Motor neuron (in vitro differentiated cells): Measurements from ENCODE around the gene ARHGEF19. TPM values are rescaled to one million over a fixed set of nuclear protein-coding genes. Genes with fewer than 3 reads are reported as not detected.
"Not testable (repeated sequence)": the region's sequence is repeated elsewhere in the genome, so short reads cannot be mapped to it uniquely, and the experiment has no call there.

Source experiments
- ATAC-seq, 8 experiments: fragments of 200-7000 bp; cut with Tn5 transposase; replicated peaks in 6 of 8; 2 replicates each; pipeline ENCODE4 v1.8.0; 2021; ENCODE audit warnings: mild to moderate bottlenecking in 8 of 8, moderate library complexity in 8 of 8
- H3K27ac ChIP-seq, 2 donors: fragments of 250-450 bp; sonication (Bioruptor Pico); 2 replicates each; pipeline ENCODE4 v1.9.0; 2021; ENCODE audit warnings: antibody characterized with exemption in 2 of 2, mild to moderate bottlenecking in 2 of 2, moderate library complexity in 1 of 2
- H3K4me1 ChIP-seq, 2 donors: fragments of 250-450 bp; sonication (Bioruptor Pico); replicated peaks in 1 of 2; 2 replicates each; pipeline ENCODE4 v1.6.1; 2021; ENCODE audit warnings: antibody characterized with exemption in 2 of 2, mild to moderate bottlenecking in 2 of 2, moderate library complexity in 1 of 2
- H3K4me3 ChIP-seq, 5 donors: fragments of 250-450 bp; sonication (Bioruptor Pico); 2 replicates each; pipeline ENCODE4 v1.9.0; 2021; ENCODE audit warnings: antibody characterized with exemption in 5 of 5, mild to moderate bottlenecking in 5 of 5, moderate library complexity in 4 of 5
- WGBS, 10 experiments: fragments of 450-650 bp; shearing (Covaris generic); methylation state at CpG; one replicate each; pipeline ENCODE4 v1.0.0; 2022; 5-methylcytosine and 5-hydroxymethylcytosine counted together
- in situ Hi-C, 9 experiments: fragments of 400-800 bp; cut with MboI; loops; one replicate each; pipeline ENCODE4 v1.15.0; 2021; ENCODE audit warnings: low sequenced_read_pairs in 9 of 9, low pct_unique_long_range_greater_than_20kb in 2 of 9; ENCODE audit not compliant: unreplicated experiment in 9 of 9
- total RNA-seq, 8 experiments: library from RNA; unstranded; fragments of 300-600 nt; gene quantifications; 2 replicates each; pipeline versions ENCODE4 v1.2.3 to v1.2.4, GENCODE V29; 2022

Gene ARHGEF19
- total RNA-seq, 8 experiments from 2014 or later = 2.1 to 10.6 (median 5.9) TPM

DNA sequence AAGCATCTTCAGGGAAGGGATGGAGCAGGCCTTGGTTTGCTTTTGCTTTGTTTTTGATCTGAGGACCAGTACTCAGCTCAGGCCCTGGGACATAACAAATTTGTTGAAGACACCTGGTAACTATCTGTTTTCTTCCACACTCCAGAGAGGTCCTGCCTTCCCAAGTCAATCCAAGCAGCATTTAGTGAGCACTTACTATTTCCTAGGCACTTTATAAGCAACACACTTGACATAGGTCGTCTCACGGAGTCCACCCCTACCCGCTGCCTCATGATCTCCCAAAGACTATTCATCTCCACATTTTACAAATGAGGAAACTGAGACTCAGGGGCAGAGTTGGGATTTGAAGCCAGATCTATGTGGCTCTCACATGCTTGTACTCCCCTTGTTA lies 42.2 kb downstream of the ARHGEF19 start:
- Histone ChIP-seq H3K4me1 (peaks cover 20 to 40% of the 10 kb centered on the region in 2 donors), H3K4me3 (no peak overlapping the region), H3K27ac (no peak overlapping the region)
- ATAC-seq = no peak
- in situ Hi-C loops = no loop called here
- 93 to 100% (median 95%) methylated on average over 2 to 3 of the region's 3 CpGs; no CpG with 5 or more reads in 5 of the 10 experiments for WGBS, 10 experiments

DNA sequence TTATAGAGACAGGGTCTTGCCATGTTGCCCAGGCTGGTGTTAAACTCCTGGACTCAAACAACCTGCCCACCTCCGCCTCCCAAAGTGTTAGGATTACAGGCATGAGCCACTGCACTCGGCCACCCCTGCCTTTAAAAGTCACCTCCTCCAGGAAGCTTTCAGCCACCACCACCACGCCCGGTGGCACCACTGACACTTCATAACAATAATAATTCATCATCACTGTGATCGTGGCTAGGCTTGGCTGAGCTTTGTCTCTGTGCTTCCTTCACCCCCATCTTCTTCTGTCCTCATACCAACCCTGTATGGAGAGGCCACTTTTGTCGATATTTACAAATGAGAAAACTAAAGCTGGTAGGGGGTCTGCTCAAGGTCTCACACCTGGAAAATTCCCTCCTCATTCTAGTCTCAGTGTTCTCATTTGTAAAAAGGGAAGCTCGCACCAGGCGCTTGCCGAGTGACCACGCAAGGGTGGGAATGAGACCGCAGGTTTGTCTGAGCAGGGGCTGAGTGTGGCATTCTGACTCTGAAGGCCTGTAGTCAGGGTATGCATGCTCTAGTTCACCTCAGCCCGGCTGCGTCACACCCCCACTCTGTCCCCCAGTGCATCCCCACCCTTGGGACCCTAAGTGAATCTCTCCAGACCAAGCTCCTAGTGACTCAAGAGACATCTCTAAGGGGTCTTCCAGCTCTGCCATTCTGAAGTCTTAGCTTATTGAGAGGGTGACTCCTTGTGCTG lies 43.7 kb downstream of the ARHGEF19 start:
- Histone ChIP-seq H3K4me3 (no peak overlapping the region), H3K27ac (no peak overlapping the region), H3K4me1 (peaks cover 30 to 39% of the 10 kb centered on the region in 2 donors)
- WGBS, 10 experiments = 58 to 92% (median 74%) methylated on average over 3 to 8 of the region's 13 CpGs; no CpG with 5 or more reads in 3 of the 10 experiments
- no peak for ATAC-seq
- in situ Hi-C loops = no loop called here

GRCh38 chr1:16168144-16168495 lies 44.3 kb downstream of the ARHGEF19 start:
- in situ Hi-C loops = not testable (repeated sequence)
- H3K4me1 ChIP-seq = peaks cover 33 to 36% of the 10 kb centered on the region in 2 donors
- peak overlapping the region; percentile 22 to 43 (median 33) for H3K4me3 ChIP-seq
- ATAC-seq = peak in 5 of 8 experiments; percentile 1 to 12 (median 10)
- WGBS, 10 experiments = 33 to 79% (median 60%) methylated on average over 1 to 9 of the region's 10 CpGs; no CpG with 5 or more reads in 6 of the 10 experiments
- peak overlapping the region in 1 of 2 donors; percentile 75 for H3K27ac ChIP-seq

DNA sequence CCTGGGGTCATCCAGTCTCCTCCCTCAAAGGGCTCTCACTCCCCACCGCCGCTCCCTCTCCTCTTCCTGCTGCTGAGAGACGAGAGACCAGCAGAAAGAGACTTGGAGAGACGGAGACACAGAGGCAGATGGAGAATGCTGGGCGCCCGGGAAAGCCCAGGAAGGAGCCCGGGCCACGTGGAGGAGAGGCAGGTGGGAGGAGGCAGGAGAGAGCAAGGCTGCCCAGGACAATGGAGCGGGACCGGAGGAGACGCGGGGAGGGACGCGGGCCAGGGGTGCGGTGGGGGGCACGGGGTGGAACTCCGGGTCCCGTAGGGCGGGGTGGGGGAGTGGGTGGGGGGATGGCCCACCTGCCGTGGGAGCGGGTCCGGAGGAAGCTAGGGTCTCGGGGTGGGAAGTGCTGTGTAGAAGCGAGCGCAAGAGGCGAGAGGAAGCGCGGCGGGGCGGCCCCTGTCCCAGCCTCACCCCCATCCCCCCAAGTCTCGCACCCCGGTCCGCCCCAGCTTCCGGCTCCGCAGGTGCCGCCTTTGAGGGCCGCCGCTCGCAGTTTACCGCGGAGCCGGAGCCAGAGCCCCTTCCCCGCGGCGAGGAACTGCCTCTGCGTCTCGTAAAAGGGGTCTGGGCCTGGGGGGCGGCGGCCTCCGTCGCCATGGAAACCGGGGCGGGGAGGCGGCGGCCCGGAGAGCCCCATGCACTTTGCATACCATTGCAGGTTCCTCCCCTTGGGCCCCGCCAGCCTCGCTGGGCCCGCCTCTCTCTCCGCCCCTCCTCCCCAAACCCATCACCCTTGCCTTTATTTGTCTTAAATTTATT lies 44.9 kb downstream of the ARHGEF19 start:
- WGBS, 10 experiments = 0 to 42% (median 4%) methylated on average over 1 to 5 of the region's 60 CpGs; no CpG with 5 or more reads in 7 of the 10 experiments

DNA sequence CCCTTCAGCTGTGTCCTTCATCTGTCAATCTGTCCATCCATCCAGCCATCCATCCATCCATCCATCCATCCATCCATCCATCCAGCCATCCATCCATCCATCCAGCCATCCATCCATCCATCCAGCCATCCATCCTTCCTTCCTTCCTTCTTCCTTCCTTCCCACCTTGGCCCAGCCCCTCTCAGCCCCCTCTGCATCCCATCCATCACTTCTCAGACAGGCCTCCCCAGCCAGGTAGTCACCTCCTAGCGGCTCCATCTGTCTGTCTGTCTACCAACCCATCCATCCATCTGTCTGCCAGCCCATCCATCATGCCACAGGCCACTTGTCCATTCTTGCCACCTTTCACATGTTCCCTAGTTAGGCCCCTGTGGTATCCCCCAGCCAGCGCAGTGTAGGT lies 46.3 kb downstream of the ARHGEF19 start:
- Histone ChIP-seq H3K4me1 (peaks cover 42% of the 10 kb centered on the region in 2 donors), H3K4me3 (no peak overlapping the region), H3K27ac (no peak overlapping the region)
- ATAC-seq = no peak
- in situ Hi-C loops = no loop called here
- 40 to 100% (median 56%) methylated on average over 1 to 2 of the region's 2 CpGs; no CpG with 5 or more reads in 6 of the 10 experiments for WGBS, 10 experiments

More for the DNA sequence above, 44.9 kb downstream of the ARHGEF19 start:
- ATAC-seq = peak; percentile 50 to 89 (median 66)
- H3K27ac ChIP-seq = peak overlapping the region; percentile 75 to 81
- in situ Hi-C loops = no loop called here
- H3K4me3 ChIP-seq = peak overlapping the region; percentile 22 to 43 (median 33)
- H3K4me1 ChIP-seq = peaks cover 36% of the 10 kb centered on the region in 2 donors

DNA sequence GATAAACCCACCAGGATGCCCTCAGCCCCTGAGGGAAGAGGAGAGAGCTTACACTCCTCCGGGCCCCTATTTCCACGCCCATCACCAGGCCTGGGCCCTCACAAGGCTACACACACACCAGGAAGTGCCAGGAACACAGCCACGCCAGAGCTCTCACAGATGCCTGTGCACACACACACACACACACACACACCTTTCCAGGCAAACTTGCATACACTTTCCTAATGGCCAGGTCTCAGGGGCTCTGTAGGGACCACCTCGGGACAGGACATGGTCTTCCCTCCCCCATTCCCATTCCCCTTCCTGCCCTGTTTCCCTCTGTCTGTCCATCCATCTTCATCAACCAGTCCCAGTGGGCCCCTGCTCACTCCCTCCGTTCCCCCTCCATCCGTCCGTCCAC lies 46.9 kb downstream of the ARHGEF19 start:
- Histone ChIP-seq H3K4me1 (peaks cover 42% of the 10 kb centered on the region in 2 donors), H3K4me3 (no peak overlapping the region), H3K27ac (no peak overlapping the region)
- in situ Hi-C loops = no loop called here
- WGBS, 10 experiments = 58 to 70% (median 60%) methylated on average over 1 to 4 of the region's 7 CpGs; no CpG with 5 or more reads in 7 of the 10 experiments
- ATAC-seq = no peak

GRCh38 chr1:16165073-16165364 lies 47.4 kb downstream of the ARHGEF19 start:
- H3K27ac ChIP-seq = no peak overlapping the region
- ATAC-seq = no peak

DNA sequence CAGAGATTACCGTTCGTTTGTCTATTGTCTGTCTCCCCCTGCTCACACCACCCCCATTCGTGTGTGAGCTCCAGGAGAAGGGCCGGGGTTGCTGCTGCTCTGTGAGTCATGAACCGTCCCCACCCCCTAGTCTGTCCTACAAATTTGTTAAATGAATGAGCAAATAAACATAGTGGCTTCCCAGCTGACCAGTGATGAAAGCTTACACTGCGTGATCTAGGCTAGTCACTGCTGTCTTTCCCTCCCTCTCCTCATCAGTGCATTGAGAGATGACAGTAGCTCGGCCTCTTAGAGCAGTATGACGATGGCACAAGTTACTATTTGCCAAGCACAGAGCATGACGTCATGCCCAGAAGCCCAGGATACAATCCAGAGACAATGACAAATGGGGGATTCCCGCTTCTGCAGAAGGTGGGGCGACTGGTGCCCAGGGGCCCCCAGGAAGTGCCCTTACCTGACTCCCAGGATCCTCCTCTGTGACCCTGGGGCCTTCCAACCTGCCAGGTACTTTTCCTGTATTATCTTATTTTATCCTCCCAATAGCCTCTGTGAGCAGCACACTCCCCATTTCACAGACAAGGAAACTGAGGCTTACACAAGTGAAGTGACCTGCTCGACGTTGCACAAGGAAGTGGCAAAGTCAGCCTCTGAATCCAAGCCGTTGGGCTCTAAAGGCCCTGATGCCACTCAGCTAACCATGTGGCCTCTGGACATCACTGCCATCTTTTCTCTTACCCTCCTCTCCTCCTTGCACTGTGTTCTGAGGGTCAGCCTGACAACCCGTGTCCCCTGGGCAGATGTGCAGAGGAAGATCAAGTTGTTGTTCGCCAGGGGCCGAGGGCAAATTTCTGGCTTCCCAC lies 48.0 kb downstream of the ARHGEF19 start:
- in situ Hi-C loops = no loop called here
- Histone ChIP-seq H3K4me3 (no peak overlapping the region), H3K4me1 (peaks cover 42% of the 10 kb centered on the region in 2 donors), H3K27ac (peak overlapping the region in 1 of 2 donors; percentile 24)
- 3 to 43% (median 25%) methylated on average over 1 to 14 of the region's 17 CpGs for WGBS, 10 experiments
- ATAC-seq = peak; percentile 76 to 94 (median 84)

More at GRCh38 chr1:16165073-16165364, 47.4 kb downstream of the ARHGEF19 start:
- 39 to 81% (median 65%) methylated on average over 1 to 5 of the region's 5 CpGs; no CpG with 5 or more reads in 2 of the 10 experiments for WGBS, 10 experiments
- Histone ChIP-seq H3K4me3 (no peak overlapping the region), H3K4me1 (peaks cover 42% of the 10 kb centered on the region in 2 donors)
- in situ Hi-C loops = no loop called here

DNA sequence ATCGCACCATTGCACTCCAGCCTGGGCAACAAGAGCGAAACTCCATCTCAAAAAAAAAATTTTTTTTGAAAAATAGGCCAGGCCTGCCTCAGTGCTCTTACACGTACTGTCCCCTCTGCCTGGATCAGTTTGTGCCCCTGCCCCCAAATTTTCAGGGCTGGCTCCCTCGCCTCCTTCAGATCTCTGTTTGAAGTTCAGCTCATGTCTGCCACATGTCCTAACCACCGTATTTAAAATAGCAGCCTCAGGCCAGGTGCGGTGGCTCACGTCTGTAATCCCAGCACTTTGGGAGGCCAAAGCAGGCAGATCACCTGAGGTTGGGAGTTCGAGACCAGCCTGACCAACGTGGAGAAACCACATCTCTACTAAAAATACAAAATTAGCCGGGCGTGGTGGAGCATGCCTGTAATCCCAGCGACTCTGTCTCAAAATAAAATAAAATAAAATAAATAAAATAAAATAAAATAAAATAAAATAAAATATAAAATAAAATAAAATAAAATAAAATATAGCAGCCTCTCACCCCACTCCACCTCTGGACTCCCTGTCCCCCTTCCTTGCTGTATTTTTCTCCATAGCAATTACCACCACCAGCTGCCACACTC lies 48.7 kb downstream of the ARHGEF19 start:
- H3K4me3 ChIP-seq, ATAC-seq, in situ Hi-C loops: not testable (repeated sequence)
- peak overlapping the region in 1 of 2 donors; percentile 24 for H3K27ac ChIP-seq
- H3K4me1 ChIP-seq = peaks cover 42% of the 10 kb centered on the region in 2 donors
- 68 to 100% (median 82%) methylated on average over 1 to 11 of the region's 12 CpGs for WGBS, 10 experiments

DNA sequence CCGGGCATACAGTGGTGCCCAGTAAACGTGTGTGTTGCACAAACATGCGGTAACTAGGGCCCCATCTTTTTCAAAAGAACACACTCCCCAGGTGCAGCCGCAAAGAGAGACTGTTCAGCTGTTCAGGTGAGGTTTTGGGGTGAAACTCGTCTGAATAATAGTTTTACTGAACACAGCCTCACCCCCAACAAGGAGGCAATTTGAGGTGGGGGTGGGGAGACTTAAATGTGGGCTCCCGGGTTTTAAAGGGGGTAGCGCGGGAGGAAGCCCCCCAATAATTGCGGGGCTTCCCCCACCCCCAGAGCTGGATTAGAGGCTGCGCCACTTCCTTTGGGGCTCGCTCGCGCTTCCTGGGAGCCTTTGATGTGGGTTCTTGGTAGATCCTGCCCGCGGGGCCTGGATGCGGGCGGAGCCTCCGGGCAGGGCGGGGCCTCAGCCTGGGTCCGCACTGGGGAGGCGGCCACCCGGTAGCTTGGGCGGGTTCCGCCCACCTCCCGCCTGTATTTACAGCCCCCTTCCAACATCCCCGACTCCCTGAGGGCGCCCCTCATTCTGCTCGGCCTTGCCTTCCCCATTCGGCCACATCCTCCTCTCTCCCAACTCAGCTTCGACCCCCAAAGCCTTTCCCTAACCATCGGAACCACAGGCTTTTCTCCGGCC lies 50.2 kb downstream of the ARHGEF19 start:
- ATAC-seq = no peak
- Histone ChIP-seq H3K4me1 (peaks cover 32 to 36% of the 10 kb centered on the region in 2 donors), H3K4me3 (no peak overlapping the region), H3K27ac (no peak overlapping the region)
- in situ Hi-C loops = no loop called here
- 40 to 88% (median 70%) methylated on average over 1 to 9 of the region's 32 CpGs; no CpG with 5 or more reads in 3 of the 10 experiments for WGBS, 10 experiments

DNA sequence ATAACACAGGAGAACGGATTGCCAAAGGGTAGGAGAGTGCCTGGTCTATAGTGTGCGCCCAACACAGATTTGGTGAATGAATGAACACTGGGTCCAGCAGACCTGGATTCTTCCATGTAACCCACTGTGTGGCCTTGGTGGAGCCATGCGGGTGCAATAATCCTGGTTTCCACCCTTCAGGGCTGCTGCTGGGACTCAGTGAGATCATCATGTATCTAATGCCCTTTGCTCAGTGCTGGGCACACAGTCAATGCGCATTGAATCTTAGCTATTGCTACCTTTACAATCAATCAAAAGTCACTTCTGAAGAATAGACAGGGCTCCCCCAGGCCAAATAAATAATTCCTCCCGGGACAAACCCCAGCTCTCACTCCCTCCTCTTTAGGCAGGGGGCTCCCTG lies 50.7 kb downstream of the ARHGEF19 start:
- Histone ChIP-seq H3K4me3 (no peak overlapping the region), H3K27ac (no peak overlapping the region), H3K4me1 (peaks cover 28 to 32% of the 10 kb centered on the region in 2 donors)
- ATAC-seq = no peak
- in situ Hi-C loops = no loop called here
- WGBS, 10 experiments = 67 to 100% (median 90%) methylated on average over 1 to 5 of the region's 5 CpGs
